ENCODE data around the gene CEP43. TPM values are rescaled to one million over a fixed set of nuclear protein-coding genes. Genes with fewer than 3 reads are reported as not detected.
A peak's percentile ranks its signal among the peaks of the same experiment; 100 is the strongest.

Gene CEP43
- total RNA-seq, 3 donors from 2014 or later = 20.4 to 24.7 (median 24.2) TPM

DNA sequence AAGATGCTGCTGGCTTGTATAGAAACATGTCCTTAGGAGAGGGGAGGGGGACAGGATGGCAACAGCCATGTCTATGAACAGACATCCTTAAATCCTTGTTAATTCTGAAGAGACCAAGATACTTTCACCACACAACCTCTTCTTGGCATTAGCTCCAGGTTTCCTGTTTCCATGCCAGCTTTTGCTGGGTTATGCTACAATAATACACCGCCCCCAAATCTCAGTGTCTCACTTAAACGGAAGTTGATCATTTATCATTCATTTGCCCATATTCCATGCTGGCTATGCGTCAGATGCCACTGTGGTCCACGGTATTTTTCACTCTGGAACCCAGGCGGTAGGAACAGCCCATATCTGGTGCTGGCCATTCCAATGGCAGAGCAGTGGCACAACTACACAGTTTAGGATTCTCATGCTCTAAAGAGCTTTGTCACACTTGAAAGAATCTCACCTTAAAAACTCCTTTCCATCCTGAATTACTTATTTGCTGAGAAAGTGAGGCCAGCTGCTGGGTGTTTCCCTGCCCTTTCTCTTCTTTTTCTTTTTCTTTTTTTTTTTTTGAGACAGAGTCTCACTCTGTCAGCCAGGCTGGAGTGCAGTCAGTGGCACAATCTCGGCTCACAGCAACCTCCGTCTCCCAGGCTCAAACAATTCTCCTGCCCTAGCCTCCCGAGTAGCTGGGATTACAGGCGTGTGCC, 39.1 kb upstream of the CEP43 start:
- DNase-seq (no peak), ATAC-seq (no peak)
- intact Hi-C loops (cut with DNase I, micrococcal nuclease) = no loop called here
- H3K4me1 ChIP-seq (ENCODE audit: low read depth) = peaks cover 6% of the 10 kb centered on the region
- H3K9me3 ChIP-seq = no peaks in the 10 kb centered on the region
- no peak overlapping the region for H3K4me3 ChIP-seq
- H3K36me3 ChIP-seq (ENCODE audit: low read depth) = no peaks in the 10 kb centered on the region
- TF ChIP-seq, protein P1, sequence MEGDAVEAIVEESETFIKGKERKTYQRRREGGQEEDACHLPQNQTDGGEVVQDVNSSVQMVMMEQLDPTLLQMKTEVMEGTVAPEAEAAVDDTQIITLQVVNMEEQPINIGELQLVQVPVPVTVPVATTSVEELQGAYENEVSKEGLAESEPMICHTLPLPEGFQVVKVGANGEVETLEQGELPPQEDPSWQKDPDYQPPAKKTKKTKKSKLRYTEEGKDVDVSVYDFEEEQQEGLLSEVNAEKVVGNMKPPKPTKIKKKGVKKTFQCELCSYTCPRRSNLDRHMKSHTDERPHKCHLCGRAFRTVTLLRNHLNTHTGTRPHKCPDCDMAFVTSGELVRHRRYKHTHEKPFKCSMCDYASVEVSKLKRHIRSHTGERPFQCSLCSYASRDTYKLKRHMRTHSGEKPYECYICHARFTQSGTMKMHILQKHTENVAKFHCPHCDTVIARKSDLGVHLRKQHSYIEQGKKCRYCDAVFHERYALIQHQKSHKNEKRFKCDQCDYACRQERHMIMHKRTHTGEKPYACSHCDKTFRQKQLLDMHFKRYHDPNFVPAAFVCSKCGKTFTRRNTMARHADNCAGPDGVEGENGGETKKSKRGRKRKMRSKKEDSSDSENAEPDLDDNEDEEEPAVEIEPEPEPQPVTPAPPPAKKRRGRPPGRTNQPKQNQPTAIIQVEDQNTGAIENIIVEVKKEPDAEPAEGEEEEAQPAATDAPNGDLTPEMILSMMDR (IDR thresholded peaks at IDR 0.05) = no peak

DNA sequence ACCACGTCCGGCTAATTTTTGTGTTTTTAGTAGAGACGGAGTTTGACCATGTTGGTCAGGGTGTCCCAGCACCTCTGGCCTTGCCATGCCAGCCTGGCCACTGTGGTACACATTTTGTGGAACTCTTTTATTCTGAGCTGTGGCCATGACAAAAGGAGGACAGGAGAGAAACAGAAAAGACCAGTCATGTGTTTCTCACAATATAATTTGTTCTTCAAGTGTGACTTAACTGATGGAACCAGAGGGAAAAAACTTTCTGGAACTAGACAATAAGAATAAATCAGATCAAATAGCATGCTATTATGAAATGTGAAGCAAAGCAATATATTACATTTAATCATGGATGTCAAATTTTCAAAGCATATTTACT, 38.6 kb upstream of the CEP43 start:
- intact Hi-C loops (cut with DNase I, micrococcal nuclease) = no loop called here
- ATAC-seq = no peak

DNA sequence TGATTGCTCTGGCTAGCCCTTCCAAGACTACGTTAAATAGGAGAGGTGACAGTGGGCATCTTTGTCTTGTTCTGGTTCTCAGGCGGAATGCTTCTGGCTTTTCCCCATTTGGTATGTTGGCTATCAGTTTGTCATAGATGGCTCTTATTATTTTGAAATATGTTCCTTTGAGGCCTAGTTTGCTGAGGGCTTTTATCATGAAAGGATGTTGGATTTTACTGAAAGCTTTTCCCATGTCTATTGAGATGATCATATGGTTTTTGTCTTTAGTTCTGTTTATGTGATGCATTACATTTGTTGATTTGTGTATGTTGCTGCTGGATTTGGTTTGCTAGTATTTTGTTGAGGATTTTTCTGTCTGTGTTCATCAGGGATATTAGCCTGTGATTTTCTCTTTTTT, 32.9 kb upstream of the CEP43 start:
- no peak for DNase-seq

More for the DNA sequence above, 38.6 kb upstream of the CEP43 start:
- H3K36me3 ChIP-seq (ENCODE audit: low read depth) = no peaks in the 10 kb centered on the region
- no peak for DNase-seq
- no peaks in the 10 kb centered on the region for H3K9me3 ChIP-seq
- TF ChIP-seq, protein P1 (IDR thresholded peaks at IDR 0.05) = no peak
- no peak overlapping the region for H3K4me3 ChIP-seq
- H3K4me1 ChIP-seq (ENCODE audit: low read depth) = peaks cover 6% of the 10 kb centered on the region

DNA sequence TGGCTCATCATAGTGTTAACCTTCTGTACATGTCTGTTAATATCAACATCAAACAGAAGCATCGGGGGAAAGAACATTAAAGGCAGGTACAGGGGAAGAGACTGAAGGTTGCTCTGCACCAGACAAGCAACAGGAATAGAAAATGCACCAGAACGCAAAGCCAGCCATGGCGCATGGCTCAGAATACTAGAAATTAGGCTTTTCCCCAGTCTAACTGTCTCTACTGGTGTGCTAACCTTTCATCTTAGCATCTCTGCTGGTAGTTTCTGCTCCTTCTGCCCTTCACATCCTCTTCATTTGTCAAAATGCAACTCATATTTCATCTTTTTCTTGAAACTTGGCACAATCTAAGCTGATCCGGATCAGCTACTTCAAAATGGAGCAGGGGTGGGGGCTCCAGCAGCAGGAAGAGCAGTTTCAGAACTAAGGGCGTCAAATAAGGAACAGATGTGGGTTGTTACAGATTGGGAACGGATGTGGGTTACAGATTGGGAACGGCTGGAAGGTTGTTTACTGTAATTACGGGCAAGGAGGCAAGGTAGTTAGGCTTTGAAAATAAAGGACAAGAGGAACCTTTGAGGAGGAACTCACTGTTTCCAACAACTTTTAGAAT, 29.7 kb upstream of the CEP43 start:
- Histone ChIP-seq H3K9me3 (no peaks in the 10 kb centered on the region), H3K4me1 (ENCODE audit: low read depth) (no peaks in the 10 kb centered on the region), H3K36me3 (ENCODE audit: low read depth) (no peaks in the 10 kb centered on the region), H3K4me3 (no peak overlapping the region)
- TF ChIP-seq, protein P1 (IDR thresholded peaks at IDR 0.05) = no peak
- intact Hi-C loops (cut with DNase I, micrococcal nuclease) = no loop called here
- DNase-seq (no peak), ATAC-seq (peak; percentile 34)

More for the DNA sequence above, 32.9 kb upstream of the CEP43 start:
- no peak overlapping the region for H3K4me3 ChIP-seq
- H3K36me3 ChIP-seq (ENCODE audit: low read depth) = no peaks in the 10 kb centered on the region
- TF ChIP-seq, protein P1 (IDR thresholded peaks at IDR 0.05) = no peak
- ATAC-seq = no peak
- H3K4me1 ChIP-seq (ENCODE audit: low read depth) = no peaks in the 10 kb centered on the region
- intact Hi-C loops (cut with DNase I, micrococcal nuclease) = no loop called here
- H3K9me3 ChIP-seq = no peaks in the 10 kb centered on the region

DNA sequence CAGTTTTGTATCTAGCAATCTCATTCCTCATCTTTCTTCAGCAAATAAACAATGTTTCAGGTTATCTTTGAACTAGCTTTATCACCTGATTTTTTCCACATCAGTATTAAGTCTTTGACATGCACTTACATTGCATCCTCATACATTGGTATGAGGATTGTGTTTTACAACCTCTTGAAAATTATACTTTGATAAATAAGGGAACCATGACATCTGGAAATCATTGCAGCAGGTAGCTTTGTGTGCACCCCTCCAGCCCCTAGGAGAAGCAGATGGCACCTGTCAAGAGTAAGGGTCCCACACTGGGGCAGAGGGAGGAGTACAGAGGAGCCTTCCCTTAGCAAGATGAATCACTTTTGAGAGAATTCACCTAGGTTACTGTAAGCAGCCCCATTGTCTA, 29.1 kb upstream of the CEP43 start:
- Histone ChIP-seq H3K36me3 (ENCODE audit: low read depth) (no peaks in the 10 kb centered on the region), H3K4me1 (ENCODE audit: low read depth) (no peaks in the 10 kb centered on the region), H3K4me3 (no peak overlapping the region), H3K9me3 (no peaks in the 10 kb centered on the region)
- DNase-seq (no peak), ATAC-seq (no peak)
- intact Hi-C loops (cut with DNase I, micrococcal nuclease) = no loop called here
- TF ChIP-seq, protein P1 (IDR thresholded peaks at IDR 0.05) = no peak
